HG03095 (cell line): ENCODE results near the gene UBE2M.
A peak's percentile ranks its signal among the peaks of the same experiment; 100 is the strongest.
"Not testable (repeated sequence)": the region's sequence is repeated elsewhere in the genome, so short reads cannot be mapped to it uniquely, and the experiment has no call there.

ENCODE experiments used
- ATAC-seq: cut with Tn5 transposase; IDR thresholded peaks from one replicate; pipeline ENCODE4 v1.9.1; 2021; ENCODE audit warnings: moderate library complexity; ENCODE audit not compliant: unreplicated experiment

UBE2M gene

GRCh38 chr19:58513694-58514563 lies 44.5 kb downstream of the UBE2M start:
- ATAC-seq = peak; percentile 50

- ATAC-seq = no peak
Observed at GRCh38 chr19:58513213-58513693, 45.2 kb downstream of the UBE2M start.

DNA sequence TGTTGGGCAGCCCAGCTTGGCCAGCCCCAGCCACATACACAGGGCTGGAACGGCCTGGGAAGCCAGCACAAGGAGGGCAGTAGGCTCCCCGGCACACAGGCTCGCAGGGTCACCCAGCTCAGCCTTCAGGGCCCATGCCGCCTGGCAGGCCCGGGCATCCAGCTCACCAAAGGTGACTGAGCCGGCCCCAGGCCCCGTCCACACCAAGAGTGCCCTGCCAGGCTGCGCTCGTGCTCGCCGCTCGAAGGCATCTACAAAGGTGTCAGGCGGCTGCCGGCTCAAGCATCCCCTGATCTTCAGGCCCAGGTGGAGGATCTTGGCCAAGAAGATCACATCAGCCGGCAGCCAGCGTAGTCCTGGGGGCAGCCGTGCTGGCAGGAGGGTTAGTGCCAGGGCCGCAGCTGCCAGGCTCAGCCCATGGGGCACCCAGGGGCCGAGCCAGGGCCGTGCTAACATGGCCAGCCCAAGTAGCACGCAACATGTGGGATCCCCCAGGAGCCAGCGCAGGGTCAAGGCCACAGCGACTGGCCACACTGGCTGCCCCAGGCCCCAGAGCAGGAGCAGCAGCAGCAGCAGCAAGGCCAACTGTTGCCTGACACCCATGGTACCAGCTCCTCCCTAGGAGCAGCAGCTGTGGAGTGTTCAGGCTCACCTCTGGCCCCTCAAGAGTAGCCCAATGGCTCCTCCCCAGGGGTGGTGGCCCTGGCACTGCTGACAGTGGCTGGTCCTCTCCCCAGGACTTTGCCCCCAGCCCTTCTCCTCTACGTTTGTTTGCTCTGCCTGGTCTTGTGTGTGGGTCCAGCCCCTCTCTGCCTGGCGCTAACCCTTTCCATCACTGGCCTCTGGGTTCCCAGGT lies 46.8 kb downstream of the UBE2M start, which contains the start of gene SLC27A5:
TSS of gene SLC27A5 (minus strand) at position 640 of the 856 bp plus-strand sequence. CDS start at position 603, 37 bp downstream.
- ATAC-seq = no peak

GRCh38 chr19:58510084-58510862 lies 48.1 kb downstream of the UBE2M start:
- ATAC-seq = no peak

GRCh38 chr19:58509731-58510083 lies 48.7 kb downstream of the UBE2M start:
- no peak for ATAC-seq

- ATAC-seq = not testable (repeated sequence)
Observed at GRCh38 chr19:58507602-58508223, 50.7 kb downstream of the UBE2M start.
